DMS114 treated with DMSO at 0.1 percent for 48 hours (cell line): ENCODE measurements around the gene ZFYVE21.
"Not testable (repeated sequence)": the region's sequence is repeated elsewhere in the genome, so short reads cannot be mapped to it uniquely, and the experiment has no call there.

Experiments
- DNase-seq: peaks from one replicate; lab custom pipeline; 2025; ENCODE audit not compliant: unreplicated experiment; lab: John Stamatoyannopoulos, UW

Gene ZFYVE21

DNA sequence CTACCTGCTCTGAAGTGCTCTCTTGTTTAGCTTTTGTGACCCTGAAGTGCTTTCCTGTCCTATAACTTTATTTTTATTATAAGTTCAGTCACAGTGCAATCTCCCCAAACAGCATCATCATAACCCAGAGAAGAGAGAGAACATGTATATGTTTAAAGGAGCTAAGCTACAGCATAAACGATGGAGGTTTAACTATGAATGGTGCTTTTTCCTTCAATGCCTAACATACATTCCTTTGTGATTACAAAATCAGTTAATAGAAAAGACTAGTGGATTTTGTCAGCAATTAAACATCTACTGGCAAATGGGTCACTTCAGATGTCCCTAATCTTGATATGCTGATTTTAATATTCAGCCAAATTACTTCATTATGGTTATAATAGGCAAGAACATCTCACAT is 46.4 kb downstream of the ZFYVE21 start:
- no peak for DNase-seq

GRCh38 chr14:103762541-103762940 is 46.9 kb downstream of the ZFYVE21 start:
- no peak for DNase-seq

- no peak for DNase-seq
Observed at GRCh38 chr14:103763730-103764488, 48.3 kb downstream of the ZFYVE21 start.

DNA sequence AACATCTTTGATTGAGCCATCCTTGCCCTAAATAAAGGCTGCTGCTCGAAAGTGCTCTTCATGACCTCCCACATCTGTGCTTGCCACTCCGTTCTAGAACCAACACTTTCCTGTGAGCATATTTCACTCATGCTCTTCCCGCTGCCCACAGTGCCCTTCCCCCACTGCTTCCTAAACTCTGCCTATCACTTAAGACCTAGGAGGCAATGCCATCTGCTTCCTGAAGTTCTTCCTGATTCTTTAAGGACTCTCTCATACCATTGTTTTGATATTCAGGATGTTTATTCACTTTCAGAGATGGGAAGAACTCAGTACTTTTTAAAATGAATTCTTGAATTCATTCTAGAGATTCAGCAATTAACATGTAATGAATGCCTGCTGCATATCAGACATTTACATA is 49.9 kb downstream of the ZFYVE21 start:
- DNase-seq: no peak

DNA sequence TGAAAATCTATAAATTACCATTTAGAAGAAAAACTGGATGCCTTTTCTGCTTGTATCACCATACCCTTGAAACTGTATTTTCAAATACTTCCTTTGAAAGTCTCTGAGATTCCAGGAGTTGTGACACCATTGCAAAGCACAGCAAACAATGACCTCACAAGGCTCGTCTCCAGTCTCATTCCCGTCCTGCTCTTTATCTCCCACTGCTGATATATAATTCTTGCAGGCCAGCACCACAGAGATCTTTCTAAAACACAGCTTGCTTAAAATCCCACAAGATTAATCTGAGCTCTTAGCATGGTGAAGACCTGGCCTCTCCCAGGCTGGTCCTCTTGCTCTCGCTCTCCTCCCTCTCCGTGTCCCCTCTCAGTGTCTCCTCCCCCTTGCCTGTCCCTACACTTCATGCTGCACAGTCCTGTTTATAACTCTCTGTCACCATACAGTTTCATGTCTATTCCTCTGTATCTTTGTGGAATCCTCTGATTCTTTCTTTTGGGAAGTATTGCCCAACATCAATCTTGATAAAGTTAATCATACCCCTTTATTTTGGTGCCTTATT is 51.8 kb downstream of the ZFYVE21 start:
- no peak for DNase-seq

- no peak for DNase-seq
Observed at GRCh38 chr14:103770500-103770899, 54.9 kb downstream of the ZFYVE21 start.

GRCh38 chr14:103770902-103771301 is 55.3 kb downstream of the ZFYVE21 start:
- DNase-seq: no peak

DNA sequence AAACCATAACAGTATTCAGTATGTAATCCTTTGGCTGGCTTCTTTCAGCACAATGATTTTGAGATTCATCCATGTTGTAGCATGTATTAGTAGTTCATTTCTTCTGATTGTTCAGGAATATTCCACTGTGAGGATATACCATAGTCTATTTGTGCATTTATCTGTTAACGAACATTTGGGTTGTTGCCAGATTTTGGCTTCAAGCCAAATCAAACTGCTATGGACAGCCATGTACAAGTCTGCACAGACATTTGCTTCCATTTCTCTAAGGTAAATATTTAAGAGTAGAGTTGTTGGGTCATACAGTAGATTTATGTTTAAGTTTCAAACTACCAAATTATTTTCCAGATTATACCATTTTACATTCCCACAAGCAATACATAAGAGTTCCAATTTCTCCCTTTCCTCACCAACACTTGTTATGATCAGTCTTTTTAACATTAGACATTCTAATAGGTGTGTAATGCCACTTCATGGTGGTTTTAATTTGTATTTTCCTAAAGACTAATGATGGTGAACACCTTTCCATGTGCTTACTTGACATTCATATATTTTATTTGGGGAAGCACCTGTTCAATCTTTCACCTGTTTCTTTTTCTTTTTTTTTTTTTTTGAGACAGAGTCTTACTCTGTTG is 56.6 kb downstream of the ZFYVE21 start:
- no peak for DNase-seq

DNA sequence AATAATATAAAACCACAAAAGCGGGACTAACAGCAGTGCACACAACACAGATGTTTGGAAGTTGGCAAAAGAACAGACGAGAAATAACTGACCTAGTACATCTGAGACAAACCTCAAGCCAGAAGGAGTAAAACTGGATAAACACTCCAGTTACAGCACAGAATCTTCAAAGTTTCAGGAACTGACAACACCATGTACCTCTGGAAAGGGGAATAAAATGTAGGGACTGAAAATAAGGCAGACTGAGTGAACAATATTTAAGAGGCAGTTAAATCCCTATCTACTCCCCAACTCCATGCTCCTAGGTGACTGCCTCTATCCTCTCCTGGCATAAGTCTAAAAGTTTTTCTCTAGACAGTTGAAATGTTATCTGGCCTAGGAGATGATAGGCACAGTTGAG is 57.9 kb downstream of the ZFYVE21 start:
- no peak for DNase-seq

GRCh38 chr14:103775506-103775905 is 59.9 kb downstream of the ZFYVE21 start:
- DNase-seq: no peak

- DNase-seq: not testable (repeated sequence)
Observed at GRCh38 chr14:103776319-103776718, 60.7 kb downstream of the ZFYVE21 start.

GRCh38 chr14:103782376-103782775 is 66.8 kb downstream of the ZFYVE21 start:
- DNase-seq: no peak
